T-helper 9 cell (primary cell): ENCODE measurements around the gene PRELID1.
A peak's percentile ranks its signal among the peaks of the same experiment; 100 is the strongest.

Source experiments
- DNase-seq: peaks from one replicate; pipeline ENCODE4 v3.0.0-alpha.2; 2020

PRELID1 gene

DNA sequence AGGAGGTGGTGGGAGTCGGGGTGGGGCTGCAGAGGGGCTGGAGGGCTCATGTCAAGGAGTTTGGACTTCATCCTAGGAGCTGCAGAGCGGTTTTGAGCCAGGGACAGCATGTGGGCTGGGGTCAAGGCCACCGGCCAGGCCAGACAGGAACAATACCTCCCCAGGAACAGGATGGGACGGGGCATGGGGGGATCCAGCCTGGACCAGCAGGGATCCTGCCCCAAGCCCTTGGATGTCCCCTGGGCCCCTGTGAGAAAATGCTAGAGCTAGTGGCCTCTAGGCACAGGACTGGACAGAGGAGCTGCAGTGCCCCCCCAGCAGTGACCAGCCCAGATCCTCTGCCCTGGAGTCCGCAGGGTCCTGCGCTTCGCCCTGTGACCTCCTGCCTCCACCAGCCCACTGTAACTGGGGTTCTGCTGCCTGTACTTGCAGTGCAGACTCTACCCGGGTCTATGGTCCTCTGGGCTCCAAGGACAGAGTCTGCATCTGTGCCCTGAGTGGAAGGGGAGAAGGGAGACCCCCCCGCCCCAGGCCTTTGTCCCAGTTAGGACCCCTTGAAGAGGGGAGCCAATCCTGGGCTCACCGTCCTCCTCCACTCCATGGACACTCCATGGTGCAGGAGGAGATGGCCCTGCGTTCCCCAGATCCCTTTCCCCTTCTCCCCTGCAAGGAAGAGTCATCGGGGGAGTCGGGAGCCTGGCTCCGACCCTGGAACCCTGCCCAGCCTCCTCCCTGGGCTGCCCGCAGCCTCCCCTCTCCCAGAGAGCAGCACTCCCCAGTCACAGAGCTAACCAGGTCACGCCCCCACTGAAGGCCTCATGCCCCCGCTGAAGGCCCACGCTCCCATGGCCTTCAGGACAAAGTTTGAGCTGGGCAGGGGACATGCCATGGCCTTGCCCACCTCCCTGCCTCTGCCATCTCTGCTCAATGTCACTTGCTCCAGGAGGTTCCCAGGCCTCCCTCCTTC lies 11.1 kb downstream of the PRELID1 start:
- DNase-seq: no peak

DNA sequence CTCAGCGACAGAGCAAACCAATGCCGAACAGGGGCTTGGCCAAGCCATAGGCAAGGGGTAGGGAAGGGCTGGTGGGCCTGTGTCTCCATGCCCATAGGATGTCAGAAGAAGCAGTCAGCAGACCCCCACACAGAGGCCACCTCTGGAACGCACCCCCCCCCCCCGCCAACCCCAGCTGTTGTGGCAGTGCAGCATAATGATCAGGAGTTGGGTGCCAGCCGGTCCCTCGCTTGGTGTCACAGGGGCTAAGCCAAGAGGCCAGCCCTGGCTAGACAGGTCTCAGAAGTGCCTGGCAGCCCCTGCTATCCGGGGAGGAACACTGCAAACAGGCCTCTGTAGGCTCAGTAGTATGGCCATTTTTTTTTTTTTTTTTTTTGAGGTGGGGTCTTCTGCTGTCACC lies 11.8 kb downstream of the PRELID1 start:
- no peak for DNase-seq

DNA sequence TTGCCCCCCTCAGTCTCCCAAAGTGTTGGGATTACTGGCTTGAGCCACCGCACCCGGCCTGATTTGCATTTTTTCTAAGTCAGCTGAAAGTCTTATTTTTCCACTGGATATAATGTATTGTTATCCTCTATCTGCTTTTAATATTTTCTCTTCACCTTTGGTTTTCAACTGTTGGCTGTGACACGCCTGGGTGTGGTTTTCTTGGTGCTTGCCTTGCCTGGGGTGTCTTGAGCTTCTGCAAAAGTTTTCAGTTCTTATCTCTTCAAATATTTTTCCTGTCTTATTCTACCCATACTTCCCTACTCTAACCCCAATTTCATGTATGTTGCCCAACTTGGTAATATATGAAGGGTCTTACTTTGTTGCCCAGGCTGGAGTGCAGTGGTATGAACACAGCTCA lies 12.4 kb downstream of the PRELID1 start:
- DNase-seq: no peak

DNA sequence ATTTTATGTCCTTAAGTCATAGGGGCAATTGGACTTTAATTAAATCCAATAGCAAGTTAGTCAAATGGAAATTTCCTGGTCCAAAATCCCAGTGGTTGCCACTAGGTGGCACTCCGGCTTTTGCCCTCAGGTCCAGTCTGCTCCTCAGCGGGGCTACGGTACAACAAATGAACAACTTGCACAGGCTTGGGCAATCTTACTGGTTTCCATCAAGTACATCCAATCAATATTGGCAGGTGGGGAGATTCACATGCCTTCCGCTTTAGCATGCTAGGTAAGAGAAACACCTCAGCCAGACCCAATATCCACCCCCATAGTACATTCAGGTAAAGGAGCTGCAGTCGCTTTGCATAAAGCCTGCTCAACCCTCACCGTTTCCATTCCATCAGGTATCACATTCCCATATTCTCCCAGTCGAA lies 14.4 kb downstream of the PRELID1 start:
- DNase-seq: peak; percentile 63

DNA sequence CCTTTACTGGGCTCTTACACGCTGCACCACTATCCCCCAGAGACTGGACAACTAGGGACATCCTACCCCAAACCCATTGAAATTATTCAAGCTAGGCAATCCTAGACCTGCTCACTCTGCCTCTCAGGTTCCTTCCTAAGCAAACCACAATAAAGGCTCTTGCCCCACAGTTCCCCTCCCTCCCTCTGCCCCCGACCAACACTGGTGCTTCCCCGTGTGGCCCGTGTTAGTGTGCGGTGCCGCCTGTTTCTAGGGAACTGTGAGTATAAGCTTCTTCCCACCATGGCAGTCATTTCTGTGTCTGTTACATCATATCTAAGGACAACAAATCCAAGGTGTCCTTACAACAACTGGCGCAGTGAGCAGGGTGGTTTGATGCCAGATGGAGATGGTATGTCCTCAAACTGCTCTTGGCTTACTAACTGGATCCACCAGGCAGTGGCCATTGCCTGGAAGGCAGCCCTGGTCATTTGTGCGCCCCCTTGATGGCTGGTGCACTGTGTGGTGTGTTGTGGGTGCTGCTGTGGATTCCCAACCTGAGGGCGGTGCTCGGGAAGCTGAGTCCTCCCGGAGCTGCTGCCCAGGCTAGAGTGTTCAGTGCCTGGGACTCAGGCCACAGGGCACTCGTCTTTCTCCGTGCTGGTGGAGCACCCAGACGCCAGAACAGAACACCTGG lies 16.5 kb downstream of the PRELID1 start:
- DNase-seq: no peak

DNA sequence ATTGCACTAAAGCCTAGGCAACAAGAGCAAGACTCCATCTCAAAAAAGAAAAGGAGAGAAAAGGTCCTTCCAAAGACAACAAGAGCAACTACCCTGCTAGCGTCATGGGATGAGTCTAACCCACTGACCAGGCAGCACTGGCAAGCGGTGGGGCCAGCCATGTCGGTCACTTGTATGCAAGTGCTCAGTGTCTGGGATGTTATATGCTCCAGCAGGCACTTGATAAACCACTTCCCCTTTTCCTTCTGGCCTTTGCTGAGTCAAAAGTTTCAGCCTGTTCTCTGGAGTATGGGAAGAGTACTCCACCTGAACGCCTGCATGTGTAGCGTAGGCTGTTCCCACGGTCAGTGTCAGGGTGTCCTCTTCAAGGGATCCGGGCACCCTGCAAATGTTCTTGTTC lies 17.3 kb downstream of the PRELID1 start:
- DNase-seq: no peak

DNA sequence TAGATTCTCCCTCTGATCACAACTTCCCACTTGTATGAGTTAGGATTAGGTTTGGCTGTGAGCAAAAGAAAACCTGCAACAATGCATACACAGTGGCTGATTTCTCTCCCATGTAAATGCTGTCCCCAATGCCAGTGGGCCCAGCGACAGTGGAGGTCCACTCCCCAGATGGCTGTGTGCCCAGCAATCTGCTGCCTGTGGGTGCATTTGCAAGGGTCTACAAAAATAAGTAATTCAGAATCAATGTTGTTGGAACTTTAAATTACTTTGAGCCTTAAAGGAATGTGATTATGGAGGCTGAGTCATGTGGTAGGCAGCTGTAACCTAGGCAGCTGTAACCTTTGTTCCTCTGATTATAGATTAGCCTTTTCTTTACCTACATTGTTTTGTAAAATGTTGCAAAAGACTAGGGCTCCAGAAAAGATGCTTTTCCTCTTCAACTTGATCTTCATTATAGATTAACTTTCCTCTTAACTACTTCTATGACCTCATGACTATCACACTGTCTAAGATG lies 22.3 kb downstream of the PRELID1 start:
- no peak for DNase-seq

DNA sequence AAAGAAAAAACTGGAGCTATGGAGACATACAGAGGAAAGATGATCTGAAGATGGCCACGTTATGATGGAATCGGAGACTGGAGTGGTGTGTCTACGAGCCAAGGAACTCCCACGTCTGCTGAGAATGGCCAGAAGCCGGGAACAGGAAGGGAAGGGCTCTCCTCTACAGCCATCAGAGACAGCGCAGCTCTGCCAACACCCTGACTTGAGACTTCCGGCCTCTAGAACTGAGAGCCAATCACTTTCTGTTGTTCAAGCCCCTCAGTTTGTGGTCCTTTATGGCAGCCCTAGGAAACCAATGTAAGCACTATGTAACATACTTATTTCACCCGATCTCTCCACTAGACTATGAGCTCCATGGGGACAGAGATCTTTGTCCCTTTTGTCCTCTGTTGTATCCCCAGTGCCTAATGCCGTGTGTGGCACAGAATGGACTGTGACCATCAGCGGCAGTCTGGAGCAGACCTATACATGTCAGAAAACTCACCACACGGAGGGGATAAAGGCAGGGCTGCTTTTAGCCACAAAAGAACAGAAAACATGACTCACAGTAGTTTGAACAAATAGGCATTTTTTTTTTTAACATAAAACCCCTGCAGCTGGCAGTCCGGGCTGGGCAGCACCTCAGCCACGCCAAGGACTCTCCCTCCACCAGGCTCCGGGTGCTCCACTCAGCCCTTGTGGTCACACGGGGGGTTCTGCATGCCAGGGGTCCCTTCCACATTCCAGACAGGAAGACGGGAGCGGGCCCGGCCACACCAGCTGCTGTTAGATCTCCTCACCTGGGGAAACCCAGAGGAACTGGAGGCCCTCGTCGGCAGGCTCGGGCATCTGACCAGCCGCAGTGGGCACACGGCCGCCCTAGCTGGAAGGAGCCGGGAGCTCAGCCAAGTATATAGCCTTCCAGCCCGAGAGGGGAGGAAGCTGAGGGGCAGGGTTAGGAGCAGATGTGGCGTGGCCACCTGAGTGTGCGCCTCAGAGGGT lies 24.2 kb downstream of the PRELID1 start:
- DNase-seq: no peak

DNA sequence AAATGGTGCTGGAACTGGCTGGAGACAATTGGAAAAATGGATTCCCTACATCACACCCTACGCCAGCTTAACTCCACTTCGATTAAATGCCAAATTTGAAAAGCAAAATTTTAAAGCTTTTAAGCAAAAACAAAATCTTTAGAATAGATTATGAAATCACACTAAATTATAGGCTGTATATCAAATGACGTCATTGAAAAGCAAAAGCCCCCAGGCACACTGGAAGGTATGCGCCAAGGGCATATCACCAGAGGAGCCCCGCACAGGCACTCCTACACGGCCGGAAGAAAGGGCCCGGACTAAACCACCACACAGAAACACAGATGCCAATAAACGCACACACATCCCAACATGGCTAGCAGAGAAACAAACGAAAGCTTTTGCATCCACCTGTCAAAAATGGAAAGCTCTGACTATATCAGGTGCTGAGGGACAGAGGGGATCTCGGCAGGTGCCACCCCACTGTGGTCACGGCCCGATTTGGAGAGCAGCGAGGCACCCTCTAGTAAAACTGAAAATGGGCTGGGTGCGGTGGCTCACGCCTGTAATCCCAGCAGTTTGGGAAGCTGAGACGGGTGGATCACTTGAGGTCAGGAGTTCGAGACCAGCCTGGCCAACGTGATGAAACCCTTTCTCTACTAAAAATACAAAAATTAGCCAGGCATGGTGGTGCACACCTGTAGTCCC lies 25.1 kb downstream of the PRELID1 start:
- no peak for DNase-seq

DNA sequence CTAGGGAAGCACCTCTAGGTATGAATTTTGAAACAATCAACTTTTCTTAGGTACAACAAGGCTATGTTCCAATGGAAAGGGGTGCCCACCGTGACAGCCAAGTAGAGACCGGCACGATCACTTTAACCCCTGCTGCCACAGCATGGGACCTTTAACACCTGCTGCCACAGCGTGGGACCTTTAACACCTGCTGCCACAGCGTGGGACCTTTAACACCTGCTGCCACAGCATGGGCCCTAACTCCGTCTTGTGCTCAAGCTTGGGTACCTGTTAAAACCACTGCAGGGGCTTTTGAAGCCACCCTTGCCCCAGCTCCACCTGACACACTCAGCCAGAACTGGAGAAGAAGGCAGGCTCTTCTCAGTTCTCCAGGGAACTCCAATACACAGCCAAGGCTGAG lies 26.3 kb downstream of the PRELID1 start:
- DNase-seq: no peak

DNA sequence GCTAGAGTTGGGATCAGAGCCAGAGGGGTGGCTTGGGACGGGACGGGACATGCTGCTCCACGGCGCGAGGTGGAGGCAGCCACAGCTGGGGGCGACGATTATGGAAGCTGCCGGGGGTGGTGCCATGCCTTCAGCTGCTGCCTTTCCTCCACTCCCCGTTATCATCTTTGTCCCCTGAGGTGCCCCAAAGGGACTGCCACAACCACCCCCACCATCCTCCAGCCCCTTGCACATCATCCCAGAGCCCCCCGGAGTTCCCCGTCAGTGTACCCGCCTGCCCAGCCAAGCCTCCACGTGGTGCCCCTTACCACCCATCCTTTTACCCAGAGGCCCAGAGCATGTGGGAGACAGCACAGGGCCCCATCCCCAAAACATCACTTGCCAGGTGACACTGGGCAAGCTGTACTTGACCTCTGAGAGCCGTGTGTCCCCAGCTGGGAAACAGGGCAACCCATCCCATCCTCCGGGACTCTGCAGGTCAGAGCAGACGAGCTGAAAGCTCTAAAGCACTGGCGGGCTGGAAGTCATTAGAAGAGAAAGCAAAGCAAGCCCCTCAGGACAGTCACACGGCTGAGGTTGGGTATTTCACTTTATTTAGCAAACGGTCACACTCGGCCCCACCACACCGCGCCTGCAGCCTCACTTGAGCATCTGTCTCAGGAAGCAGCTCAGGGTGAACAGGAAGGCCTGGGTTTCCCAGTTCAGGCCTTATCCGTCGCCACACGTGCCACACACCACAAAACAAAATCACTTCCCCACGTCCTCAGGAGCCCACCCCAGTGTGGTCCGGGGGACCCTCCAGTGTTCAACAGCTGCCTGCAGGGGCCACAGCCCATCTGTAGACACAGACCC lies 27.6 kb downstream of the PRELID1 start:
- no peak for DNase-seq

DNA sequence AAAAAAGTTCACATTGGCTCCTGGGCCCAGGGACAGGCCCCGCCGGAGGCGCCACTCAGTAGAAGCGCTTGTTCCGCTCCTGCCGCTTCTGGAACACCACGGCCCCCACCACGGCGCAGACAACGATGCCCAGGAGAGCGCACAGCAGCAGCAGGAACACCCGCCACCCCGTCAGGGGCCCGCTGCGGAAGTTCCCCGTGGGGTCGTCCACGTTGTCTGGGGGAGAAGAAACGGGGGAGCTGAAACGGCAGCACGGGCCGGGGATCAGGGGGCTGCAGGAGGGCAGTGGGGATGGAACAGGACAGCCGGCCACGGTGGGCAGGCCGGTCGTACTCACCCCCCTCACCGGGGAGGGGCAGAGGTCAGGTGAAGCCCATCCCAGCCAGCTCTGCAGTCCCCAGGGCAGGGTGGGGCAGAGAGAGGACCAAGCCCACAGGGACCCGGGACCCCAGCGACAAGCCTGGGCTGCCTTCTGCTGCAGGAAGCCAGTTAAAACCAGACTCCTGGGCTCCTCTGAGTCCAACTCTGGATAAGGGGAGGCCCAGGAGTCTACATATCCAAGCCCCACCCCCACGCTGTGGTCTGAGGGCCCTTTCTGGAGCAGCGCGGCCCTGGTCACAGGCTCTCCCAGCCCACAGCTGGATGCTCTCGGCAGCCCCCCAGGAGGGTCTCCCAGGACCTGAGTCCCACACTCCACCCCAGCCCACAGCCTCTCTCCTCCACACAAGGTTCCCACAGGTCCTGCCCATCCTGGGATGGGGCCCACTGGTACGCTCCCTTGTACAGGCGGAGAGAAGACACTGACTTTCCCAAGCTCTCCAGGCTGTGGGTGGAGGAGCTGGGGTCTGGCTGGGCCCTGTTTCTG lies 28.7 kb downstream of the PRELID1 start:
- no peak for DNase-seq

DNA sequence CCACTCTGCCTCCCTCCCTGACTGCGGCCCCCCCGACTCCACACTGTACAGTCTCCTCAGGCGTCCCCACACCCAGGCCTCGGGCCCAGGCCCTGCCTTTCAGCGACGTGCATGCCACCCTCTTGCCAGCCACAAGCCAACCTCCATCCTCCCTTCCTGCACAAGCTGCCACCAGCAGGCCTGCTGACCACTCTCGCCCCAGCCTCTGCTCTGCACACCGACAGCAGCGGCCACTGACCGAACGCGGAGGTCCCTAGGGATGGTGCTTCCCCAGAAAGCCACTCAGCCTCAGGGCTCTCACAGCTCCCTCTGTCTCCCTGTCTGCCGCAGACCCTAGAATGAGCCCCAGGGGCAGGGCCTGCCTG lies 29.3 kb downstream of the PRELID1 start:
- no peak for DNase-seq

DNA sequence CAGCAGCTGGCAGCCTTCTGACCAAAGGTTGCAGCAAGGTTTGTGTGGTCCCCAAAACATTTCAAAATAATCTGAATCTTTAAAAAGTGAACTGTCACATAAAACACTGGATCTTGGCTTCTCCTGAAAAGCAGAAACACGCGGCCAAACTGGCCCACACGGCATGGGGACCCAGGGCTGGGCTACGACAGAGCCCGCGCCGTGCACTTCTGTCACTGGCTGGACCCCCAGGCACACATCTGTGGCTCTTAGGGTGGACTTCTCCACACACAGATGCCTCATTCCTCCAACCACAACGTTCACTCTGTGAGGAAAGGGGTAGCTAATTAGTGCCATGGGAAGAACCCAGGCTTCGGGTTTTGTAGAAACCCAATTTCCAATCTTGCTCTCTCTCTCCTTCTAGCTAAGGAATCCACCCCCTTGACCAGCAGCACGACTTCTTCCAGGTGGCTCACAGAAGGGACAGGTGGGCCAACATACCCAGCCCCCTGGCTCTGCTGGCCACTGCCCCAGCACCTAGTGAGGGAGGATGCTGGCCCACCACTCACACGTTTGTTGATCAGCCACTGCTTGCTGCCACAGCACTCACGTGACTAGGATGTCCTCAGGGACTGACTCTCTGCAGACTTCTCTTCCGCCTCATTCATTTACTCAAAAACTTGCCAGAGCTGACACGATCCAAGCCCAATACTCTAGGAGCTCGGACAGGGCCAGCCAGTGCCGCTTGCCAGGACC lies 30.0 kb downstream of the PRELID1 start:
- DNase-seq: no peak

DNA sequence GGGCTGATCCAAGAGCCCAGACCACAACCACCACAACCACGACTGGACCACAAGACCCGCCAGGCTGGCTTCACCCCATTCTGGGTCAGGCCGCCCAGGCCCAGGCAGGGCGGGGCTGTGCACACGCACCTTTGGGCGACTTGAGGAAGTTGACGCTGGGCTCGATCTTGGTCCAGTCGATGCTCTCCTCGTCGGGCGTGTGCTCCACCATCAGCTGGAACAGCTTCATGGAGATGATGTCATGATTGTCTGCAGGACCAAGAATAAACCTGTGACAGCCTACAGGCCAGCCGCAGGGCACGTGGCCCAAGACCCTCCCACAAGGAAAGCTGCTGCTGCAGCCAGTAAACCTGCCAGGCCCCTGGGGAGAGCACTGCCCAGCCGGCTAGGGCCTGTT lies 30.6 kb downstream of the PRELID1 start:
- no peak for DNase-seq

DNA sequence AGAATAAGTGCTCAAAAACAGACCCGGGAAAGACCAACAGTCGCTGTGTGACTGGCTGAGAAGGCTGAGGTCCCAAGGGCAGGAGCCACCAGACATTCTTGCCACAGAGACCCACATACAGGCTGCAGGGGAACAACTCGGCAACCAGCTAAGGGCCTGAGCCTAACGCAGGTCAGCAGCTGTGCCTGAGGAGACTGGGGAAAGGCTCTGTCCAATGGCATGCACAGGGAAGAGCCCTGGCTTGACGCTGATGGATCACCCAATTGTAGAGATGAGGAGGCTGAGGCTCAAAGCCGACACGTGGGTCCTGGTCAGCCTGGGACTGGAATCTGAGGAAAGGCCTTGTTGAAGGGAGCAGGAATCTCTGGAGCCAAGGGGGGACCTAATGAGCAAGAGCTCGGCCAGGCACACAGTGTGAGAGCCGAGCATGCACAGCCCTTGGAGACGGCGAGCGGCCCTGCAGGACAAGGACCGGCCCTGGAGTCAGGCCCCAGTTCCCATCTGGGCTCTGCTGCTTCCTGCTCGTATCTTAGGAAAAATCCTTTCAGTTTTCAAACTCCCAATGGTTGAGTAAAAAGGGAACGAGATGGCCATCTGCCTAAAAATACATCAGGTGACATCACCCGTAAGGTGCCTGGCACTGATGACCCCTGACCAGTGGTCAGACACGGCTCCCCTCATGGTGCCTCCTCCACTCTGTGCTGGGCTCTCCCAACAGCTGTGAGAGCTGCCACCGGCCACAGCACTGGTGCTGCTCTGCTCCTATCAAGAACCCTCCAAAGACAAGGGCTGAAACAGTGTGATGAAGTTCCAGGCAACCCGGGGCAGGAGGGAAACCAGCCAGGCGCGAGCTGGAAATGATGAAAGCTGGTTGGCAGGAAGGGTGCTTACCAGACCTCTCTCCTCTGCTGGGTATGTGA lies 31.4 kb downstream of the PRELID1 start:
- DNase-seq: no peak

DNA sequence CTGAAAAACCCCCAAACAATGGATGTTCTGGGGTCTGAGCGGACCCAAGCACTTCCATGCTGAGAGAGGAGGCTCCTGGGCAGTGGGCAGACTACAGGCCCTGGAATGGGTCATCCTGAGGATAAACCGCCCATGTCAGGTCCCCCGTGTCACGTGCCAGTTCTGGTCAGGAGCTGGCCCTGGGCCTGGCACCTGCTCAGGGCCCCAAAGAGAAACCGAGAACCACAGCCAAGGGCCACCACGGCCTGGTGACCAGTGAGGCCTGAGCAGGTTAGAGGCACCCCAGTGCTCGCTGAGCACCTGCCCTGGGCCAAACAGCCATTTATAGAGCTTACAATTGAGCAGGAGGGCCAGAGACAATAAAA lies 32.1 kb downstream of the PRELID1 start:
- no peak for DNase-seq

DNA sequence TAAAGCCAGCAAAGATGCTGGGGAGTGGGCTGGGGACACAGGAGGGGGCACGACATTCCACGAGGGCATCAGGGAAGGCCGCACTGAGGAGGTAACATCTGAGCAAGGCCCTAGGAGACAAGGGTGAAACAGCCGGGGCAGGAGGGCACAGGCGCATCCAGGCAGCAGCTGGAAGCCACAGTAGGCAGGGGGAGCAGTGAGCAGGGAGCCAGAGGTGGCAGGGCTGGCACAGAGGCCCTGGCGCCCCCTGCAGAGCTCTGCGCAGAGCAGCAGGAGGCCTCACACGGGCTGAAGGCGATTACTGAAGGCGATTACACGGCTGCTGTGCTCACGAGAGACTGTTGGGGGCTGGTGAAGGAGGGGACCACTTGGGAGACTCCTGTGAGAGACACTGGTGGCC lies 32.5 kb downstream of the PRELID1 start:
- DNase-seq: no peak
